SH-SY5Y (cell line): ENCODE measurements around the gene PSMG2.

Source experiments
- GATA2 ChIP-seq: IDR thresholded peaks from 2 replicates; pipeline ENCODE4 v1.6.1; 2011; ENCODE audit warnings: mild to moderate bottlenecking, low read depth, low read length
- GATA3 ChIP-seq: IDR thresholded peaks from 2 replicates; pipeline ENCODE4 v1.6.1; 2011; ENCODE audit warnings: low read depth, mild to moderate bottlenecking, low read length, moderate library complexity

PSMG2 gene

DNA sequence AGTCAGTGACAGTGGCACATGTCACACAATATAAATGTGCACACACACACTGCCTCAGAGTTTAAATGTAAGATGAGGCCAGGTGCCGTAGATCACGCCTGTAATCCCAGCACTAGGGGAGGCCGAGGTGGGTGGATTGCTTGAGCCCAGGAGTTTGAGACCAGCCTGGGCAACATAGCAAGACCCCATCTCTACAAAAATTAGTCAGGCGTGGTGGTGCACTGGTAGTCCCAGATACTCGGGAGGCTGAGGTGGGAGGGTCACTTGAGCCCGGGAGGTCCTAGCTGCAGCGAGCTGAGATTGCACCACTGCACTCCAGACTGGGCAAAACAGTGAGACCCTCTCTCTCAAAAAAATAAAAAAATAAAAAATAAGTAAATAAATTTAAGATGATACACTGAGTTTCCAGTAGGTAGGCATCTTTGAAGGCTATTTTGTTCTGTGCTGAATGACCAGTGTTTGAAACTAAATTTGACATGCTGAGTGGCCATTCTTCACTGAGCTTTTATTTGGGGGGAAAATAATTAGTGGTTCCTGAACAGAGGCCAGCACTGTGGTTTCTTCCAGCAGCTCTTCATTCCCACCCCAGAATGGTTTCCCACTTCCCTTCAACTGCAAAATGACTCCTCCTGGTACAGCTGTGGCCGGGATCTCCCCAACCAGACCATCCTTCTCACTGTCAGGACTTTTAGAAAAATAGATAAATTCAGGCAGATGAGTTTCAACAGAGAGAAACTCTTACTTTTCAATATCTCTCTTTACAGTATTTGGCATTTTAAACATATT is 44.9 kb downstream of the PSMG2 start:
- TF ChIP-seq GATA3 (no peak), GATA2 (no peak)

DNA sequence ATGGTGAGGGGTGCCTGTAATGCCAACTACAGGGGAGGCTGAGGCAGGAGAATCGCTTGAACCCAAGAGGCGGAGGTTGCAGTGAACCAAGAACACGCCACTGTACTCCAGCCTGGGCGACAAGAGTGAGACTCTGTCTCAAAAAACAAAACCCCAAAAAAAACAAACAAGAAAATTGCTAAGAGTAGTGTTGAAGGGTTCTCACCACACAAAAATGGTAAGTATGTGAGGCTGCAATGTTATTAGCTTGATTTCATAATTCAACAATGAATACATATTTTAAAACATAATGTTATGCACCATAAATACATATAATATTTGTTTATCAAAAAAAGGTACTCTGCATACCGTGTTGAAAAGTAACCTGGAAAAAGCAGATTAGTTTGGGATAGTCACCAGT is 45.8 kb downstream of the PSMG2 start:
- no peak for TF ChIP-seq GATA3
- no peak for TF ChIP-seq GATA2

DNA sequence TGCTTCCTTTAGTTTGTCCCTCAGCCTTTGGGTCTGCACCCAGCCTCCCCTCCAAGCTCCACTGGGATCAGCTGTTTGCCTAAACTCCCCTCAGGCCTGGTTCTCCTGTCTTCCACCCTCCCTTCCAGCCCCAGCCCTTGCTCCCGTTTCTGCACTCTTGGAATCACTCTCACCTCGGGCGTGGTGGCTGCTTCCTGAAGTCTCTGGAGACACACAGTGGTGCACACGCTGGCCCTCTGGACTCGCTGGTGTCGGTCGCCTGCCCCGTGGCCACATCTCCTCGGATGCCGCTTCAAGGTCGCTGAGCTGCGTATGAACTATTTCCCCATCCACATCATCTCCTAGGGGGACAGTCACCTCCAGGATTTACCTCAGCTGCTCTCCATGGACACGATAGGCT is 46.3 kb downstream of the PSMG2 start:
- TF ChIP-seq GATA3 (no peak), GATA2 (no peak)

DNA sequence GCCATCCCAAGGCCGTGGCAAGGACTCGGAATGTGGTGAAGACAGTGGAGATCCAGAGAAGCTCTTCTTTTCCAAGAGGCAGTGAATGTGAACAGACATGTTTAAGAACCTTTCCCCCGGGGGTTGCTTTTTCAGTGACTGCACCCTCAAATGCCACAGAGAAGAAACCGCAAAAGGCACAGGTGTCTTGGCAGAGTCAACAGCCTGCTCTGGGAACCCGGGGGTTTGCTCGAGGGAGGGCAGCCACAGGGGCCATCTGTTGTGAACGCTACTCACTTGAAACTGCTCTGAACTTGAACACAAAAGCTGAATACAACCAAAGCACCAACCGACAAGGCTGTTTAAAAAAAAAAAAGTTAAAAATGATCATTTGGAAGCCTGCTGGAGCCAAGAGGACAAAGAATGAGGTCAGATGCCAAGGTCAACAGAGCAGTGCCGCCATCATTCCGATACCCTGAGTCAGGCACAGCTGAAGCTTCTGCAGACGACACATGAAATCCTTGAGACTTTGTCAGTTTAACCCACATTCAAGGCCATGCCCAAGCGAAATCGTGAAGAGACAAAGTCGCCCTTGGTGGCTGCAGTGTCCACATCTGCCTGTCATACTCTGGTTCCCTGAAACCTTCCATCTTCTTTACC is 47.4 kb downstream of the PSMG2 start:
- TF ChIP-seq GATA2 (no peak), GATA3 (no peak)

DNA sequence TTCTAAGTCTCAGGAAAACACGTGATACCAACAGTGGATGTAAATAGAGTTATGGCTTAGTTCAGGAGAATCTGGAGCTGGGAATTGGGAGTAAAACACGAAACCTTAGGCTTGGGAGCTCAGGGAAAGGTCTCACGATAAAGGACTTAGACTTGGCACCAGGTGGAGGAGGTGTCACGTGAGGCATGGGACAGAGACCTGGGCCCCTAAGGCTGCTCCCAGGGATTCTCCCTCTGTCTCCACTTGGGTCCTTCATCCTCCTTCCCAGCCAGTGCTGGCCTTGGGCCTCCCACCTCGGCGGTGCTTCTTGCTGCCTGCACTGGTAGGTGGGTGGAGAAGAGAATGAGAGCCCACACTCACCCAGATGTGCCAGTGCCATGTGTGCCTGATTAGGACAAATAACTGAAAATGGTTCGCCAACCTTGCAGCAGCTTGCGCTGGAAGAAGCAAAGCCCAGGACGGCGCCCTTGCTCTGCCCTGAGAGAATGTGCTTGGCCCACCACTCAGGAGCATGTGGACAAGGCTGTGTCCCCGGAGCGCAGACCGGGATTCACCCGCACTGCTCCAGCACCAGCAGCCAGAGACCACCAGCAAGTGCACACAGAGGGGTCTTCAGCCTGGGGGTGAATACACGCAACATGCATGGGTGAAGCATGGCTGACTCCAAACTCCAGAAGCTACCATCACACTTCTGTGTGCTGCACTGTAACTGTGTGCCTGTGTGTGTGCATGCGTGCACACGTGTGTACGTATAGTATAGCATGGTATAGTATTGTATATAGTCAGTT is 48.1 kb downstream of the PSMG2 start:
- TF ChIP-seq GATA2 (no peak), GATA3 (no peak)

DNA sequence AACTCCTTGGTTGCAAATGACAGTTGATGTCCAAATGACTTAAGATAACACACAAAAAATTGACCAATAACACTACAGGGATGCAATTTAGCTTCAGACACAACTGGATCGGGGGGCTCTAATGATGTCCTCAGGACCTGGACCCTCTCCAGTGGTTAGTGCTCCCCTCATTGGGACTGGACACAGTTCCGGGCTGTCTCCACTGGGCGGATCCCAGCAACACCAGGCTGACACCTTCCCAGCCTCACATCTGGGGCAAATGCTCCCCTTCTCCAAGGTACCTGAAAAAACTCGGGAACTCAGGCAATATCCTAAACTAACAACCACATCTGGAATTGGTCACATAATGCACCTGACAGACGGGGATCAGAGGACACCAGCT is 48.7 kb downstream of the PSMG2 start:
- TF ChIP-seq GATA2 (no peak), GATA3 (no peak)

DNA sequence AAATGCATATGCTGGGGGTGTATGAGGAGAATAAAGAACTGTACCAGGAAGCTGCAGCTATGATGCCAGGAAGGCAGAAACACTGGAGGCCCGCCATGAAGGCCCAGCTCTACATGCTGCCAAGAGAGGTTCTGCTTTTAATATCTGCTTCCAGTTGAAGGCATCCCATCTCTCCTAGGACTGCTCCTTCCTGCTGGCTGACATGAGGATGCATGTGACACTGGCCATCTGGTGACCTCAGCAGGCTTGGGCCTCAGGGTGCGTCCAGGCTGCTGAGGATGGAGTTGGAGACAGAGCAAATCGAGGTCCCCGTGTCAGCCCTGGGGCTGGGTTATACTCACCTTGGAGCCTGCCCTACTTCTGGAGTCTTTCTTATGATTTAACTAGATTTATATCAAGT is 49.0 kb downstream of the PSMG2 start:
- TF ChIP-seq GATA3 = no peak
- TF ChIP-seq GATA2 = no peak

DNA sequence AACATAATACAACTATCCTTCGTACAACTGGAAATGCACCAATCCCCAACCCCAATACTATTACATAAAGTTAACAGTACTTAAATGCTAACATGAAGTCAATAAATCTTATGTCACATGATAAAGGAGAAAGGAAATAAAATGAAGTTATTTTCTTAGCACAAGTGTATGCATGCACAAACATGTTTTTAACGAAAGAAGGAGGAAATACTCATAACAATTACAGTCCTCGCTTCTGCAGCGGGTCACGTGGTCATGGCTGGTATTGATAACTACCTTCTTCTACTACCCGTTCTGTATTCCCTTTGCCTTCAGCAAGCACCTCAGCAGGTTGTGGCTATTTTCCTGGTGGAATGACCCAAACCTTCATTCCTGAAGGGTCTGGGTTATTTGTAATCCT is 51.7 kb downstream of the PSMG2 start:
- no peak for TF ChIP-seq GATA2
- no peak for TF ChIP-seq GATA3

DNA sequence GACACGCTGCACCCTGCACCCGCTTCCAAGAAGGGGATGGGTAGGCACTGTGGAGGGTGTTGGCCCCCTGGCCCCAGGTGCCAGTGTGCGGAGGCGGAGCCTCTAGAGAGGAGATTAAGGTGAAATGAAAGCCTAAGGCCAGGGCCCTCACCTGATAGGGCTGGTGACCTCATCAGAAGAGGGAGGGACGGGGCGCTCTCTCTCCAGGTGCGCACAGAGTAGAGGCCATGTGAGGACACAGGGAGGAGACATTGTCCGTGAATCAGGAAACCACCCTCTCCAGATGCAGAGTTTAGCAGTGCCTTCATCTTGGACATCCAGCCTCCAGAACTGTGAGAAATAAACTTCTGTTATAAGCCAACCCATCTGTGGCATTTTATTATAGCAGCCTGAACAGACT is 62.3 kb downstream of the PSMG2 start:
- TF ChIP-seq GATA3 = no peak
- TF ChIP-seq GATA2 = no peak

DNA sequence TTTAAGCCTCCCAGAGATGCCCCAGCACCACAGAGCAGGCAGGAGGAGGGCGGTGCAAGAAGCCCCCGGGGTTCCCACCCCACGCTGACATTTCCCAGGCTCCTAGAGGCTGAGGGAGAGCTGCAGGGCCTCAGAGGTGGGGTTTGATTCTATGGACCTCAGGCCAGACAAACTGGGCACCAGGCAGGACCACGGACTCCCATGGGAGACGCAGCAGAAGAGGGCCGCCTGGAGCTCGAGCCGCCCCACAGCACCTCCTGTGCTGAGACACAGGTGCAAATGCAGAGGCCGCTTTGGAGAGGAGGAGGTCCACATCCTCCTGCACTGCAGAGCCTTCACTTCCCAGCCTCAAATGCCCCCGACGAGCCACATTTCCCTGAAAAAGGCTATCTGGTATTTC is 62.7 kb downstream of the PSMG2 start:
- TF ChIP-seq GATA2 (no peak), GATA3 (no peak)

DNA sequence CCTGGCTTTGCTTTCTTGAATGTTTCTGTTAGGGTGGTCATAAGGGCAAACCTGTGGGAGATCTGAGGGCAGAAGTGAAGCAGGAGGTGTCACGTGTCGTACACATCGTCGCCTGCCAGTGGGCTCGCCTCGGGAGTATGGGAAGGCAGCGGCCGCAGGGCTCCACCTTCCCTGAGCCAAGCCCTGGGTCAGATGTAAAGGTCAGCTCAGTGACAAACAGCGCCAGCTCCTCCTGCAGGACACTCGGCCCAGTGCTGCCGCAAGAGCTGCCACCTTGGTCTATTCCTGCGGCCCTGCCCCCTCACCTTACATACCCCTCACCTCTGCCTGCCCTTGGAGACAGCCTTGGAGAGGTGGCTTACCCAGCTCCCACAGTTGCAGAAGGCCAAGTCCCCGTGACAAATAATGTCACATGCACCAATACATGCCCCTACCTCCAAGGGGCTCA is 64.2 kb downstream of the PSMG2 start:
- no peak for TF ChIP-seq GATA2
- no peak for TF ChIP-seq GATA3

DNA sequence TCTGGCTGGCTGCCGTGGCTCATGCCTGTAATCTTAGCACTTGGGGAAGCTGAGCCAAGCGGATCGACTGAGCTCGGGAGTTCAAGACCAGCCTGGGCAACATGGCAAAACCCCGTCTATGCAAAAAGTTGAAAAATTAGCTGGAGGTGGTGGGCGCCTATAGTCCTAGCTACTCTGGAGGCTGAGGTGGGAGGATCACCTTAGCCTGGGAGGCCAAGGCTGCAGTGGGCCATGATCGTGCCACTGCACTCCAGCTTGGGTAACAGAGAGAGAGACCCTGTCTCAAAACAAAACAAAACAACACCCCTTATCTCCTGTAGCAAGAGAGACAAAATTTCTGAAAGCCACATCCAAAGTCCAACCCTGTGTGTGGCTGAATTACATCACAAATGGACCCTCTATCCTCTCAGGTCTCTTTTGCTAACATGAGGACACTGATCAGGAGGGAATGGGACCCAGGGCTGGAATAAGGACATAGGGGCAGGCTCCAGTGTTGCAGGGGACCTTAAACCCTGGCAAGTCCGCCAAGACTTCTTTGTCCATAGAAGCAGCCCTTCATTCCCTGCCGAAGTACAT is 64.8 kb downstream of the PSMG2 start:
- TF ChIP-seq GATA3 = no peak
- no peak for TF ChIP-seq GATA2

DNA sequence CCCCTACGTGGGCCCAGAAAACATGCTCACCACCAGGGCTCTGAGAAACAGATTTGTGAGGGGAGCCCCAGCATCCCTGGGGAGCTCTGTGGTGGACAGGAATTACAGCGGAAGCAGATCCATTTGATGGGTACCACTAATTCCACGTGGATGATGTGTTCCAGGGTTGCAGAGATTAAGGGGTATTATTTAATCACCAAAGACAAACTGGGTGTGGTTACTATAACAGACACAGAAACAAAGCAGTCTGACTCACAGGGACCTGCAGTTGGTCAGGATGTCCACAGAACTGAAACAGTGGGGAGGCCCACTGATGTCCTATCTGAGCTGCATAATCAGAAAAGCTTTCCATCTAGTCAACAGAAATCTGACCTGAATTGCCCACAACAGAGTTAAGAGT is 65.8 kb downstream of the PSMG2 start:
- TF ChIP-seq GATA3 = no peak
- TF ChIP-seq GATA2 = no peak

DNA sequence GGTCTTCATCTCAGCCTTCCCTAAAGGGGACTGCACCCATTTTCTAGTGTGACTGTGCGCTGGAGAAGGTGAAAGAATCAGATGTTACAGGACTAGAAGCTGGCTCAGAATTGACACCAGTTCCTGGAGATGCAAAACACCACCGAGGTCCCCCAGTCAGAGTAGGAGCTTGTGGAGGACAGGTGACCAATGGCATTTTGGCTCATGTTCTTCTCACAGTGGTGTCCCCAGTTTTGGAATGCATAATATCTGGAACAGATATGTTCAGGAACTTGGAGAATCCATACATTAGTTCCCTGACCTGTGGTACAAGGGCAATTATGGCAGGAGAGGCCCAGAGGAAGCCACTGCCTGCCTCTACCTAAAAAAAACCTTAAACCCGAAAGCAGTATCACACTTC is 66.3 kb downstream of the PSMG2 start:
- TF ChIP-seq GATA3 = no peak
- TF ChIP-seq GATA2 = no peak

DNA sequence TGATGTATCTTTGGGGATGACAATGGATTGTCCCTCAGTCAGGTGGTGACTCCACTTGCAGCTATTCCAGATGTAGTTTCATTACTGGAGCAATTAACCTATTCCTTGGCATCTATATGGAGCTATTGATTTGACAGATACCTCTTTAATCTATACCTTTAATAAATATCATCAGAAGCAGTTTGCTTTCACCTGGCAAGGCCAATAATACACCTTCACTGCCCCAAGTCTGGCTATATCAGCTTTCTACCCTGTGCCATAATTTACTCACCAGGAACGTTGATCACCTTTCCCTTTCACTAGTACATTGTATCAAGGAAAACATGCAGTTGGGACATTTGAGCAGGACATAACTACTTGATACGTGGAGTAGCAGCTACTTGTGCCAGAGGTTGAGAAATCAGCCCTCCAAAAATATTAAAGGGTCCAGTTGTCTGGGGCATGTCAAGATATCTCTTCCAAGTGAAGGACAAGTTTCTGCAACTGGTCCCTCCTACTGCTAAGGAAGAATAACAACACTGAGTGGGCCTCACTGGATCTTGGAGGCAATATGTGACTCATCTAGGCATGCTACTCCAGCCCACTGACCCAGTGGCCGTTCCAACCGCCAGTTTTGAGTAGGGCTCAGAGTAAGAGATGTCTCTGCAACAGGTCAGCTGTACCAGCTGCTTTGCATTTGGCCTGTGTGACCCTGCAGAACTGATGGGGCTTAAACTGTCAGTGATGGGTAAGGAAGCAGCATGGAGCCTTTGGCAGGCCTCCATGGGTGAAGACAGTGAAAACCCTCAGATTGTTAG is 67.0 kb downstream of the PSMG2 start:
- TF ChIP-seq GATA3 = no peak
- TF ChIP-seq GATA2 = no peak
